Measurements from ENCODE around the gene NCAM1.

Gene NCAM1

DNA sequence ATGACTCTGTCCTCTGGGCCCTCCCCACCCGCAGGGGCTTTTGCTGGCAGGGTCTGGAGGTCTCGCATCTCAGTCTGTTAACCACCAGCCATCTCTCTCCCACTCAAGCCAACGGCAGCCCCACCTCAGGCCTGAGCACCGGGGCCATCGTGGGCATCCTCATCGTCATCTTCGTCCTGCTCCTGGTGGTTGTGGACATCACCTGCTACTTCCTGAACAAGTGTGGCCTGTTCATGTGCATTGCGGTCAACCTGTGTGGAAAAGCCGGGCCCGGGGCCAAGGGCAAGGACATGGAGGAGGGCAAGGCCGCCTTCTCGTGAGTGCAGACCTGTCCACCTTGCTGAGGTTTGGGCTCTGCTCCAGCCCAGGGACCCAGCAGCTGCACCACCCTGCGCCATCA is 308.9 kb downstream of the NCAM1 start:
- TF ChIP-seq, protein P1, sequence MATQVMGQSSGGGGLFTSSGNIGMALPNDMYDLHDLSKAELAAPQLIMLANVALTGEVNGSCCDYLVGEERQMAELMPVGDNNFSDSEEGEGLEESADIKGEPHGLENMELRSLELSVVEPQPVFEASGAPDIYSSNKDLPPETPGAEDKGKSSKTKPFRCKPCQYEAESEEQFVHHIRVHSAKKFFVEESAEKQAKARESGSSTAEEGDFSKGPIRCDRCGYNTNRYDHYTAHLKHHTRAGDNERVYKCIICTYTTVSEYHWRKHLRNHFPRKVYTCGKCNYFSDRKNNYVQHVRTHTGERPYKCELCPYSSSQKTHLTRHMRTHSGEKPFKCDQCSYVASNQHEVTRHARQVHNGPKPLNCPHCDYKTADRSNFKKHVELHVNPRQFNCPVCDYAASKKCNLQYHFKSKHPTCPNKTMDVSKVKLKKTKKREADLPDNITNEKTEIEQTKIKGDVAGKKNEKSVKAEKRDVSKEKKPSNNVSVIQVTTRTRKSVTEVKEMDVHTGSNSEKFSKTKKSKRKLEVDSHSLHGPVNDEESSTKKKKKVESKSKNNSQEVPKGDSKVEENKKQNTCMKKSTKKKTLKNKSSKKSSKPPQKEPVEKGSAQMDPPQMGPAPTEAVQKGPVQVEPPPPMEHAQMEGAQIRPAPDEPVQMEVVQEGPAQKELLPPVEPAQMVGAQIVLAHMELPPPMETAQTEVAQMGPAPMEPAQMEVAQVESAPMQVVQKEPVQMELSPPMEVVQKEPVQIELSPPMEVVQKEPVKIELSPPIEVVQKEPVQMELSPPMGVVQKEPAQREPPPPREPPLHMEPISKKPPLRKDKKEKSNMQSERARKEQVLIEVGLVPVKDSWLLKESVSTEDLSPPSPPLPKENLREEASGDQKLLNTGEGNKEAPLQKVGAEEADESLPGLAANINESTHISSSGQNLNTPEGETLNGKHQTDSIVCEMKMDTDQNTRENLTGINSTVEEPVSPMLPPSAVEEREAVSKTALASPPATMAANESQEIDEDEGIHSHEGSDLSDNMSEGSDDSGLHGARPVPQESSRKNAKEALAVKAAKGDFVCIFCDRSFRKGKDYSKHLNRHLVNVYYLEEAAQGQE (IDR thresholded peaks at IDR 0.05; ENCODE audit: low read depth) = no peak
- no peak for TF ChIP-seq EGR1 (IDR thresholded peaks at IDR 0.05)
- TF ChIP-seq FOXM1 (IDR thresholded peaks at IDR 0.05; ENCODE audit: borderline replicate concordance, low read depth) = no peak
- TF ChIP-seq TAF1 (IDR thresholded peaks at IDR 0.05; ENCODE audit: low read depth) = no peak
- no peak for TF ChIP-seq CEBPB (IDR thresholded peaks at IDR 0.05)
- TF ChIP-seq TCF12 (IDR thresholded peaks at IDR 0.05; ENCODE audit: low read depth) = no peak
- TF ChIP-seq, protein P2, sequence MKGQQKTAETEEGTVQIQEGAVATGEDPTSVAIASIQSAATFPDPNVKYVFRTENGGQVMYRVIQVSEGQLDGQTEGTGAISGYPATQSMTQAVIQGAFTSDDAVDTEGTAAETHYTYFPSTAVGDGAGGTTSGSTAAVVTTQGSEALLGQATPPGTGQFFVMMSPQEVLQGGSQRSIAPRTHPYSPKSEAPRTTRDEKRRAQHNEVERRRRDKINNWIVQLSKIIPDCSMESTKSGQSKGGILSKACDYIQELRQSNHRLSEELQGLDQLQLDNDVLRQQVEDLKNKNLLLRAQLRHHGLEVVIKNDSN (IDR thresholded peaks at IDR 0.05) = no peak
- TF ChIP-seq EP300 (IDR thresholded peaks at IDR 0.05; ENCODE audit: borderline replicate concordance) = no peak
- TF ChIP-seq RAD21 (IDR thresholded peaks at IDR 0.05; ENCODE audit: low read depth) = no peak
- no peak for TF ChIP-seq NFIC (IDR thresholded peaks at IDR 0.05)
- TF ChIP-seq TEAD4 (IDR thresholded peaks at IDR 0.05) = no peak
- no peak for TF ChIP-seq CREB1 (IDR thresholded peaks at IDR 0.05; ENCODE audit: low read depth)
- no peak for TF ChIP-seq YY1 (IDR thresholded peaks at IDR 0.05; ENCODE audit: low read depth)
- TF ChIP-seq ZBTB7A (IDR thresholded peaks at IDR 0.05; ENCODE audit: low read depth) = no peak
- TF ChIP-seq, protein P3, sequence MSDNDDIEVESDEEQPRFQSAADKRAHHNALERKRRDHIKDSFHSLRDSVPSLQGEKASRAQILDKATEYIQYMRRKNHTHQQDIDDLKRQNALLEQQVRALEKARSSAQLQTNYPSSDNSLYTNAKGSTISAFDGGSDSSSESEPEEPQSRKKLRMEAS (IDR thresholded peaks at IDR 0.05) = no peak

DNA sequence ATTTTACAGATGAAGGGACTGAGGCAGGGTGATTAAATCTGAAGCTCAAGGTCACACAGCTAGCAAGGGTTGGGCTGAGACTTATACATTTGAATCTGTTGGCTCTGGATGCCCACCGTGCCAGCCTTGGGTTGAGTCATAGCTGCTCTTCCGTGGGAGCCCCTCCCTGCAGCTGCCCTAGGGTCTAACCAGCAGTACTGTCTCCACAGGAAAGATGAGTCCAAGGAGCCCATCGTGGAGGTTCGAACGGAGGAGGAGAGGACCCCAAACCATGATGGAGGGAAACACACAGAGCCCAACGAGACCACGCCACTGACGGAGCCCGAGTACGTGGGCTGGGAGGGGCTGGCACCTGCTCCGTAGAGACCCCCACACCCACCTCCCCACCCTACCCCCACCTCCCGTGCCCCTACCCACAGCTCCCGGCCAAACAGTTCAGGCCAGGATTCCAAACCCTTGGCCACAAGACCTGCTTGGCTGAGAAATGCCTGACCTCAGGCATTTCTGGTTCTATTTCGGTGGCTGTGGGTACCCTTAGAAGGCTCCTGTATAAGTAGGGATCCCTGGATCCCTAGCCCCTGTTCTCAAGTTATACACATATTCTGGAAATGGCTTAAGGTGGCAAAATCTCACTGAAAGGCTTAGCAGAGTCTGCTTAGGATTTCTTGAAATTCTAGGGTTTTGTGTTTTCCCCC is 310.5 kb downstream of the NCAM1 start:
- TF ChIP-seq EP300 (IDR thresholded peaks at IDR 0.05; ENCODE audit: borderline replicate concordance) (no peak), FOXM1 (IDR thresholded peaks at IDR 0.05; ENCODE audit: borderline replicate concordance, low read depth) (no peak), RAD21 (IDR thresholded peaks at IDR 0.05; ENCODE audit: low read depth) (no peak)

DNA sequence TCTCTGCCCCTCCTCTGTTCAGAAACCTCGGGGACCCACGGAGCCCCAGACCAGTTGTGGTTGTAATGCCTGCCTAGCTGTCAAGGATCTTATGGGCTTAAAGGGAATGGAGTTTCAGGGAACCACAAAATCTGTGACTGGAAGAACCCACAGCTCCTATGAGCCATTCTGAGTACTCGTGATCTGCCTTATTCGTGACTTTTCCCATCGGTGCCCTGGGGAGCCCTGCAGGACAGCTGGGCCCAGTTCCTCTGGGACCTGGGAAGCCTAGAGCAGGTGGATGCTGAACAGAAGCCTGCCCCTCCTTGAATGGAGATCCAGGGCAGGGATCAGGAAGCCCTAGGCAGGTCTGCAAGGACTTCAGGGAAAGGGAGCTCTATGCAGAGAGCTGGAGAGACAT is 311.1 kb downstream of the NCAM1 start:
- TF ChIP-seq RAD21 (IDR thresholded peaks at IDR 0.05; ENCODE audit: low read depth) (no peak), ZBTB7A (IDR thresholded peaks at IDR 0.05; ENCODE audit: low read depth) (no peak), CREB1 (IDR thresholded peaks at IDR 0.05; ENCODE audit: low read depth) (no peak), FOXM1 (IDR thresholded peaks at IDR 0.05; ENCODE audit: borderline replicate concordance, low read depth) (no peak), CEBPB (IDR thresholded peaks at IDR 0.05) (no peak), NFIC (IDR thresholded peaks at IDR 0.05) (no peak), TAF1 (IDR thresholded peaks at IDR 0.05; ENCODE audit: low read depth) (no peak), TCF12 (IDR thresholded peaks at IDR 0.05; ENCODE audit: low read depth) (no peak), YY1 (IDR thresholded peaks at IDR 0.05; ENCODE audit: low read depth) (no peak), EGR1 (IDR thresholded peaks at IDR 0.05) (no peak), TEAD4 (IDR thresholded peaks at IDR 0.05) (no peak), EP300 (IDR thresholded peaks at IDR 0.05; ENCODE audit: borderline replicate concordance) (no peak)
- TF ChIP-seq, protein P2 (IDR thresholded peaks at IDR 0.05) = no peak
- TF ChIP-seq, protein P1 (IDR thresholded peaks at IDR 0.05; ENCODE audit: low read depth) = no peak
- TF ChIP-seq, protein P3 (IDR thresholded peaks at IDR 0.05) = no peak

DNA sequence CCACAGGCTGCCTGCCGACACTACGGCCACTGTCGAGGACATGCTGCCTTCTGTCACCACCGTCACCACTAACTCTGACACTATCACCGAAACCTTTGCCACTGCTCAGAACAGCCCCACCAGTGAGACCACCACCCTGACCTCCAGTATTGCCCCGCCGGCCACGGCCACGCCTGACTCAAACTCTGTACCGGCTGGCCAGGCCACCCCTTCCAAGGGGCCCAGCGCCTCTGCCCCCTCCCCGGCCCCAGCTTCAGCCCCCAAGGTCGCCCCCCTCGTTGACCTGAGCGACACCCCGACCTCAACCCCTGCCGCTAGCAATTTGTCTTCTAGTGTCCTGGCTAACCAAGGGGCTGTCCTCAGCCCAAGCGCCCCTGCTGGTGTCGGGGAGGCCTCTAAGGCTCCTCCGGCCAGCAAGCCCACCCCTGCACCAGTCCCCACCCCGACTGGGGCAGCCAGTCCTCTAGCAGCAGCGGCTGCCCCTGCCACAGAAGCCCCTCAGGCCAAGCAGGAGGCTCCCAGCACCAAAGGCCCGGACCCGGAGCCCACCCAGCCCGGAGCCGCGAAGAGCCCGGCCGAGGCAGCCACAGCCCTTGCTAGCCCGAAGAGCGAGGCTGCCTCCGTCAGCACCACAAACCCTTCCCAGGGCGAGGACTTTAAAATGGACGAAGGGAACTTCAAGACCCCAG is 311.9 kb downstream of the NCAM1 start:
- TF ChIP-seq CEBPB (IDR thresholded peaks at IDR 0.05) (no peak), CREB1 (IDR thresholded peaks at IDR 0.05; ENCODE audit: low read depth) (no peak), EGR1 (IDR thresholded peaks at IDR 0.05) (no peak), EP300 (IDR thresholded peaks at IDR 0.05; ENCODE audit: borderline replicate concordance) (no peak), TEAD4 (IDR thresholded peaks at IDR 0.05) (no peak), TAF1 (IDR thresholded peaks at IDR 0.05; ENCODE audit: low read depth) (no peak), TCF12 (IDR thresholded peaks at IDR 0.05; ENCODE audit: low read depth) (no peak), FOXM1 (IDR thresholded peaks at IDR 0.05; ENCODE audit: borderline replicate concordance, low read depth) (no peak), NFIC (IDR thresholded peaks at IDR 0.05) (no peak), RAD21 (IDR thresholded peaks at IDR 0.05; ENCODE audit: low read depth) (no peak)
- TF ChIP-seq, protein P2 (IDR thresholded peaks at IDR 0.05) = no peak

DNA sequence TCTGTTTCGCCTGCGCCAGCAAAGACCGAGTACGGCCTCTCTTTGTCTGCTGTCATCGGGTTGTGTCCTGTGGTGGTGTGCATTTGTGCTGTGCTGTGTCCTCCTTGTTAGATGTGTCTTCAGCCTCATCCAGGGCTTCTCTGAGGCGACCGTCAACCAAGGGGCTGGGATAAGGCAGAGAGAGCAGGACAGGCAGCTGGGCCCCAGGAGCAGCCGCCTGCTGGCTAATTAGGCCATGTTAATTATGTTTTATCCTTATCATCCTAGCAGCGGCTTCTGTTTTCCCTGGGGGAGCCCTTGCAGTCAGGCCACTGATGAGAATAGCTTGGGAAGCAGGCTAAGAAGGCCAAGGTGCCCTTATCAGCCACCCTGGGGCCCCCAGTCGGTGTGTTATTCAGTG is 312.5 kb downstream of the NCAM1 start:
- no peak for TF ChIP-seq FOXM1 (IDR thresholded peaks at IDR 0.05; ENCODE audit: borderline replicate concordance, low read depth)
- TF ChIP-seq, protein P2 (IDR thresholded peaks at IDR 0.05) = no peak
- no peak for TF ChIP-seq TAF1 (IDR thresholded peaks at IDR 0.05; ENCODE audit: low read depth)
- TF ChIP-seq, protein P1 (IDR thresholded peaks at IDR 0.05; ENCODE audit: low read depth) = no peak
- TF ChIP-seq, protein P3 (IDR thresholded peaks at IDR 0.05) = no peak
- TF ChIP-seq TCF12 (IDR thresholded peaks at IDR 0.05; ENCODE audit: low read depth) = no peak
- no peak for TF ChIP-seq NFIC (IDR thresholded peaks at IDR 0.05)
- TF ChIP-seq CREB1 (IDR thresholded peaks at IDR 0.05; ENCODE audit: low read depth) = no peak
- TF ChIP-seq TEAD4 (IDR thresholded peaks at IDR 0.05) = no peak
- no peak for TF ChIP-seq RAD21 (IDR thresholded peaks at IDR 0.05; ENCODE audit: low read depth)
- no peak for TF ChIP-seq EP300 (IDR thresholded peaks at IDR 0.05; ENCODE audit: borderline replicate concordance)
- no peak for TF ChIP-seq CEBPB (IDR thresholded peaks at IDR 0.05)
- TF ChIP-seq EGR1 (IDR thresholded peaks at IDR 0.05) = no peak
- TF ChIP-seq YY1 (IDR thresholded peaks at IDR 0.05; ENCODE audit: low read depth) = no peak
- TF ChIP-seq ZBTB7A (IDR thresholded peaks at IDR 0.05; ENCODE audit: low read depth) = no peak

All from Ishikawa (cell line).